Renal cortex interstitium (tissue), 15 donors: ENCODE measurements around the gene AP5Z1. TPM values are rescaled to one million over a fixed set of nuclear protein-coding genes. Genes with fewer than 3 reads are reported as not detected.

Source experiments
- DNase-seq, 11 donors: peaks; one replicate each; pipeline ENCODE4 v3.0.0-alpha.2; 2013; ENCODE audit warnings: low read depth in 9 of 11, low spot score in 4 of 11; ENCODE audit errors: extremely low read depth in 1 of 11
- long read RNA-seq, 16 experiments: transcript quantifications; one replicate each; lab custom pipeline, GENCODE V29; 2026
- polyA plus RNA-seq, 3 donors: library from polyadenylated mRNA; unstranded; fragments of 120-200 nt; gene quantifications; one replicate each; pipeline ENCODE4 v1.2.1, GENCODE V29; 2013; ENCODE audit not compliant: insufficient read length in 3 of 3

Gene AP5Z1, protein sequence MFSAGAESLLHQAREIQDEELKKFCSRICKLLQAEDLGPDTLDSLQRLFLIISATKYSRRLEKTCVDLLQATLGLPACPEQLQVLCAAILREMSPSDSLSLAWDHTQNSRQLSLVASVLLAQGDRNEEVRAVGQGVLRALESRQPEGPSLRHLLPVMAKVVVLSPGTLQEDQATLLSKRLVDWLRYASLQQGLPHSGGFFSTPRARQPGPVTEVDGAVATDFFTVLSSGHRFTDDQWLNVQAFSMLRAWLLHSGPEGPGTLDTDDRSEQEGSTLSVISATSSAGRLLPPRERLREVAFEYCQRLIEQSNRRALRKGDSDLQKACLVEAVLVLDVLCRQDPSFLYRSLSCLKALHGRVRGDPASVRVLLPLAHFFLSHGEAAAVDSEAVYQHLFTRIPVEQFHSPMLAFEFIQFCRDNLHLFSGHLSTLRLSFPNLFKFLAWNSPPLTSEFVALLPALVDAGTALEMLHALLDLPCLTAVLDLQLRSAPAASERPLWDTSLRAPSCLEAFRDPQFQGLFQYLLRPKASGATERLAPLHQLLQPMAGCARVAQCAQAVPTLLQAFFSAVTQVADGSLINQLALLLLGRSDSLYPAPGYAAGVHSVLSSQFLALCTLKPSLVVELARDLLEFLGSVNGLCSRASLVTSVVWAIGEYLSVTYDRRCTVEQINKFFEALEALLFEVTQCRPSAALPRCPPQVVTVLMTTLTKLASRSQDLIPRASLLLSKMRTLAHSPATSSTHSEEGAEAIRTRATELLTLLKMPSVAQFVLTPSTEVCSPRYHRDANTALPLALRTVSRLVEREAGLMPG
- 10 to 100 TPM; 14.9 to 31.4 (median 26.5) TPM for polyA plus RNA-seq
- long read RNA-seq, donor 1: 0 reads
- long read RNA-seq, donor 2, partial matches to known transcripts: 0 of 2 reads
- long read RNA-seq, donor 2, other reads (novel, unspliced or antisense): 0 of 2 reads
- long read RNA-seq, donor 3, partial matches to known transcripts: 9 of 13 reads
- long read RNA-seq, donor 3, other reads (novel, unspliced or antisense): 0 of 13 reads
- long read RNA-seq, donor 4, transcript AP5Z1-201 (17 exons, 2,889 nt): major isoform, 8 of 8 reads
- long read RNA-seq, donor 4, partial matches to known transcripts: 0 of 8 reads
- long read RNA-seq, donor 4, other reads (novel, unspliced or antisense): 0 of 8 reads
- long read RNA-seq, donor 5: 0 reads
- long read RNA-seq, donor 6, partial matches to known transcripts: 0 of 4 reads
- long read RNA-seq, donor 6, other reads (novel, unspliced or antisense): 0 of 4 reads
- long read RNA-seq, donor 7, partial matches to known transcripts: 11 of 13 reads
- long read RNA-seq, donor 7, other reads (novel, unspliced or antisense): 0 of 13 reads
- long read RNA-seq, donor 8: 0 reads
- long read RNA-seq, donor 9, partial matches to known transcripts: 0 of 3 reads
- long read RNA-seq, donor 9, other reads (novel, unspliced or antisense): 0 of 3 reads
- long read RNA-seq, donor 10, partial matches to known transcripts: 8 of 10 reads
- long read RNA-seq, donor 10, other reads (novel, unspliced or antisense): 0 of 10 reads
- long read RNA-seq, donor 11, transcript AP5Z1-201 (17 exons, 2,889 nt): major isoform, 5 of 5 reads
- long read RNA-seq, donor 11, partial matches to known transcripts: 0 of 5 reads
- long read RNA-seq, donor 11, other reads (novel, unspliced or antisense): 0 of 5 reads
- long read RNA-seq, donor 12, partial matches to known transcripts: 14 of 14 reads
- long read RNA-seq, donor 12, other reads (novel, unspliced or antisense): 0 of 14 reads
- long read RNA-seq, donor 13: 0 reads
- long read RNA-seq, donor 14, partial matches to known transcripts: 0 of 3 reads
- long read RNA-seq, donor 14, other reads (novel, unspliced or antisense): 0 of 3 reads
- long read RNA-seq, donor 15, partial matches to known transcripts: 0 of 1 reads
- long read RNA-seq, donor 15, other reads (novel, unspliced or antisense): 0 of 1 reads
- long read RNA-seq, donor 16, transcript AP5Z1-201 (17 exons, 2,889 nt): major isoform, 10 of 29 reads
- long read RNA-seq, donor 16, partial matches to known transcripts: 17 of 29 reads
- long read RNA-seq, donor 16, other reads (novel, unspliced or antisense): 0 of 29 reads

DNA sequence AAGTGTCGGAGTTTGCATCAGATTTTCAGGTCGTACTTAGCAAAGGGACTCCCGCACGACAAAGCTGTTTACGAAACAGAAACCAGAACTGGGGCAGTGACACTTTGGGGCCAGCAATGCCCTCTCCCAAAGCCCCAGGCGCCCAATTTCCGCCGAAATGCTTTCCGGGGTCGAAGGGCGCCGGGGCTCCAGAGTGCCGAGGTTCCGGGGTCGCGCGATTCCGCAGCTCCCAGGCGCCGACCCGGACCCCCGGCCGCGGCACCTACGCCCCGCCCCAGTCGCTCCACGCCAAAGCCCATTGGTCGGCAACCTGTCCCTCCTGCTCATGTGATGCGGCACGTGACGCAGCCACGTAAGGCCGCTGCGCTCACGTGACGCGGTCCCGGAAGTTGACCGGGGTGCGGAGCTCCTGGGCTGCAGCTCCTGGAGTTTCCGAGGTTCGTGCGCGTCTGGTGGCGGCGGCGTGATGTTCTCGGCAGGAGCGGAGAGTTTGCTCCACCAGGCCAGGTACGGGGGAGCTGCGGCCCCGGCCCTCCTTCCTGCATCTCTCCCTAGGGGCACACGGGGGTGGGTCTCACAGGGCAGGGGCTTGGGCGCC is at the start of gene AP5Z1:
Gene AP5Z1, plus strand, starts transcription at position 374 of the 598 bp plus-strand sequence. Its CDS starts 93 bp downstream, at position 467.
- DNase-seq: peak; percentile 82 to 94 (median 93)

GRCh38 chr7:4725850-4726450 is 49.5 kb upstream of the AP5Z1 start:
- no peak for DNase-seq

DNA sequence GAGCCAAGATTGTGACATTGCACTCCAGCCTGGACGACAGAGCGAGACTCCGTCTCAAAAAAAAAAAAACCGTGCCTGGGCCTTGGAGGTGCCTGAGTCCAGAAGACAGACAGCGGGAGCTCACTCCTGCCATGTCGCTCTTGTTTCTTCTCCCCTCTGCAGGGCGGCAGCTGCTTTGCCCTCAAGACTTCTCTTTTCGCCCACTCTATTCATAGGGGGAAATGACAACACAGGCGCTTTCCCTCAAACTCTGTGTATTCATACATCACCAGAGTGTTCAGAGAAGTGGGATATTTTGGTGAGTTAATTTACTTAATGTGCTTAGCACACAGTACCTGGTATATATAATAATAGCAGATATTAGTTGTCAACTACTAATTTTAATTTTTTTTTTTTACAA is 48.9 kb upstream of the AP5Z1 start:
- no peak for DNase-seq

DNA sequence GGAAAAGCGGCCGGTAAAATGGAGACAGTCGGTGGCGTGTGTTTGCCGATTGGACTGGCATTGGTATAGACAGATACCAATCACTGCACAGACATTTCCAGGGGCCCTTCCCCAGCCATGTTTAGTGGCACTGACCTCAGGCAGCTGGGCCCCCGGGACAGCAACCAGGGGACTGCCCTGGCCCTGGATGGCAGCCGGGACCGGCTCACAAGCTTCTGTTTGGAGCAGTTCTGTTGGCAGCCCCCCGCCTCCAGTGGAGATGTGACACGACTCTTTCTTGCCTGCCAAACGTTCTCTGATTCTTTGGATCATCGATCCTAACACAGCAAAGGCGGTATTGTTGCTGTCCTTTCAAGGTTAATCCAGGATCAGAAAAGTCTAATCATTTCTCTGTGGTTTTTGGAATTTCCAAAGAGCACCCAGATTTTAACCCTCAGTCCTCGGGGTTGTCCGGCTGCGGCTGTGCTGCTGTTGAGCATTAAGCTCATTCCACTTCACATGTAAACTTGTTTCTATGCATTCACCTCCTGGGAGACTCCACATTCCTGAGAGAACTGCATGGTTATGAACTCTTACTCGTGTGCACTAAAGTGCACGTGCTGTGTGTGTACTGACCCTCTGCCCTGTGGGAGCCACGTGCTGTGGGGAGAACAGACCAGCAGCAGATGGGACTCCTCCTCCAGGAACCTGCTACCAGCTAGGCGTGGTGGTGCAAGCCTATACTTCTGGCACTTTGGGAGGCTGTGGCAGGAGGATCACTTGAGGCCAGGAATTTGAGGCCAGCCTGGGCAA is 47.3 kb upstream of the AP5Z1 start:
- no peak for DNase-seq

DNA sequence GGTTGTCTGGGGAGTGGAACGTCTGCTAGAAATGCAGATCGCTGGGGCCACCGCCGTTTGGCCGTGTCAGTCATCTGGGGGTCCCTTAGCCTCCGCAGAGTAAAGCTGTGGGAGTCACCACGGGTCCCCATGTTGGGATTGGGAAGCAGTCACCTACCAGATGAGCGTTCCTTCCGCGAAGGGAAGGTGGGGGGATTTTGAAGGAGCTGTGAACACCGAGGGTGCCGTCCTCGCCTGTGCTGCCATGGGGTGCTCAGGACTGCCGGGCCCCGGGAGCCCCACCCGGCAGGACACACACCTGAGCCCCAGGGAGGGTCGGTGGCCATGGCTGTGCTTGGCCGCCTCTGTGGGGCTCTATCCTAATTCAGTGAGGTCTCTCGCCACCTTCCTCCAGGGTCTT is 46.2 kb upstream of the AP5Z1 start:
- DNase-seq: no peak

GRCh38 chr7:4730276-4730675 is 45.1 kb upstream of the AP5Z1 start:
- no peak for DNase-seq

- DNase-seq: no peak
Observed at GRCh38 chr7:4730971-4731370, 44.5 kb upstream of the AP5Z1 start.

DNA sequence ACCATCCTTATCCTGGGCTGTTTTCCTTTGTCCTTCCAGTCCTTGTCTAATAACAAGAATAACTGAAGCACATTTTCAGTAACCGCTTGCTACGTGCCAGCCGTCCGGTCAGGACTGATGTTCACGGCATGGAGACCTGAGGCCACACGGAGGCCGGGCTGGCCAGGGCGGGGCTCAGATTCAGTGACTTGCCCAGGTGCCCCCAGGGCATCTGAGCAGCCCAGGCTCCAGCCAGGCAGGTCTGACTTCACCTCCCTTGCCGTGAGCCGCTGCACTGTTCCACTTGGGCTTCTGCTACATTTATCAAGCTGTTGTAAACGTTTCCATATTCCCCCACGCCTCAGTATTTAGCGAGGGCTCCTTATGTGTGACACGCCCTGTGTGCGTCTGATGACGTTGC is 43.6 kb upstream of the AP5Z1 start:
- no peak for DNase-seq

- DNase-seq: no peak
Observed at GRCh38 chr7:4733936-4734528, 41.4 kb upstream of the AP5Z1 start.

DNA sequence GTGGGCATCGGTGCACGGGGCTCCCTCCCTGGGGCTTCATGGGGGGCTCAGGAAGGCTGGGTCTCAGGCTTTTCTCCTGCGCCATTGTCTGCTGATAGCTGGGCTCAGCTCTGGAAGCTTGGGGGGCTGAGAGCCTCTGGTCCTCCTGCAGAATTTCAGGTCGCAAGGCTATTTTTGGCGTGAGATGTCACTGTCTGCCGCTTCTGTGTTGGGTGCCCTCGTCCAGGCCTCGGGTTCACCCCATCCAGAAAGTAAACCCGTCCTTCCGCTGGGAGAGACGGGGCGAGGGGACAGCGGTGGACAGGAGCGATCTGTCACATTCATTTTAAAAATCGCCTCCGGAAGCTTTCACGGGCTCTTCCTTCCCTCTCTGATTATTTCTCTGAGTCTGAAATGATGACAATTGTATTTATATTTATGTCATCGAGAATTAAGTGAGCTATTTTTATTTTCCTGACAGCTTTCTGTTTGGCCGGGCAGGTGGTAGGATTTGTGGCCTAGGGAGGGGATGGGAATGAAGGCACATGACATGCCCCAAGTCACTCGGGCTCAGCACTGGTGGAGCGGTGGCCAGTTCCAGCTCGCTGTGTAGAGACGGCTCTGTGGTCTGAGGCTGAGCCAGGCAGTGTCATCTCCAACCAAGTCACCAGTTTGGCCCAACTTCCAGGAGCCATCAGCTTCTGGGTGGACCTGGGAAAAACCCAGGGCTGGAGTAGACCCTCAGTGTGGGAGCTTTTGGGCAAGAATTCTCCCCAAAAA is 40.7 kb upstream of the AP5Z1 start:
- no peak for DNase-seq

DNA sequence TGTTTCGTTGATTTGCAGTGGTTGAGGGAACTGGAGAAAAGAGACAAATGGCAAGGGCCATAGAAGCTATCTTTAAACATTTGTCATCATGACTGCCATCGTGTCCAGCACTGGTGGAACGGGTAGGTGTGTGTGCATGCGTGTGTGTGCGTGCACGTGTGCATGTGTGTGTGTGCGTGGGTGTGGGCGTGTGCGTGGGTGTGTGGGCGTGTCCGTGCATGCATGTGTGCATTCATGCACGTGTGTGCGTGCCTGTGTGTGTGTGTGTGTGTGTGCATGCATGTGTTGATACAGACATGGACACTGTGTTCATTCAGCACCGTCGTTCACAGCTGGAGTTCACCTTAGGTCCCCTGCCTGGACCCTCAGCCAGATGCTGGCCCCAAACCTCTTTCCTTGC is 38.1 kb upstream of the AP5Z1 start:
- no peak for DNase-seq

- no peak for DNase-seq
Observed at GRCh38 chr7:4738711-4739527, 36.5 kb upstream of the AP5Z1 start.

DNA sequence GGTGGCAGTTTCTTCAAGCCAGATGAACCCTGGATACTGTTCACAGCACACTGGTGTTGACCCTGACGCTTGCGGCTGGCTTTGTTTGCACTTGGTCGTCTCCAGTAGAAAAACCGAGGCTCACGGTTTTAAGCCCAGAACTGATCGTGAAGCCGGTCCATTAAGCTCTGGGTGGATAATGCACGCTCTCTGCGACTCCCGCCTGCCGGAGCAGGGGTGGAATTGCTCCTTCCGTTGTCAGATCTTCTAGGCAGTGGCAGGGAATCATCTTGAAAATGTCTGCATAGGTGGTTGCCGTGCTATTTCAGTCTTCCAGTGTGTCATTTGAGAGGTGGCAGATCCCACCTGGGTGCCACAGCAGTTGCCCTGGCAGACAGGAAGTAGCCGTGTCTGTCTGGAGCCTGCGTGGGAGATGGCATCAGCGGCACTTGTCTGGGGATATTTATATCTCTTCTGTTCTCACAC is 35.9 kb upstream of the AP5Z1 start:
- no peak for DNase-seq

- DNase-seq: no peak
Observed at GRCh38 chr7:4740796-4741195, 34.6 kb upstream of the AP5Z1 start.
